OCI-LY1 (cell line): ENCODE measurements around the gene MKRN2.

Source experiments
- H2AFZ ChIP-seq: fragments of 200-600 bp; sonication (generic), shearing (Covaris generic); 2 replicates; pipeline ENCODE4 v1.6.0; 2014; ENCODE audit warnings: antibody characterized with exemption, mild to moderate bottlenecking, low read length
- H3F3A ChIP-seq: fragments of 200-600 bp; sonication (generic), shearing (Covaris generic); 2 replicates; pipeline ENCODE4 v1.6.0; 2014; ENCODE audit warnings: mild to moderate bottlenecking, antibody characterized with exemption, low read length, moderate library complexity; ENCODE audit not compliant: insufficient read depth
- H3K27ac ChIP-seq: fragments of 200-600 bp; sonication (generic); 2 replicates; pipeline ENCODE4 v1.5.1; 2014; ENCODE audit warnings: low read length, mixed run types, mild to moderate bottlenecking, low read depth; ENCODE audit not compliant: poor library complexity, severe bottlenecking
- H3K27me3 ChIP-seq: fragments of 200-600 bp; sonication (generic); 2 replicates; pipeline ENCODE4 v1.6.0; 2014; ENCODE audit warnings: antibody characterized with exemption, mild to moderate bottlenecking, low read length, moderate library complexity; ENCODE audit not compliant: insufficient read depth
- H3K36me3 ChIP-seq: fragments of 200-600 bp; sonication (generic); 2 replicates; pipeline ENCODE4 v1.6.1; 2014; ENCODE audit warnings: mild to moderate bottlenecking, antibody characterized with exemption, low read length, moderate library complexity, mixed read lengths; ENCODE audit not compliant: insufficient read depth
- H3K4me1 ChIP-seq: fragments of 200-600 bp; sonication (generic); 2 replicates; pipeline ENCODE4 v1.5.1; 2014; ENCODE audit warnings: mild to moderate bottlenecking, low read length, moderate library complexity; ENCODE audit not compliant: insufficient read depth, severe bottlenecking
- H3K4me2 ChIP-seq: fragments of 200-600 bp; sonication (generic), shearing (Covaris generic); 2 replicates; pipeline ENCODE4 v1.6.1; 2014; ENCODE audit warnings: low read length
- H3K4me3 ChIP-seq: fragments of 200-600 bp; sonication (generic); 2 replicates; pipeline ENCODE4 v1.5.1; 2014; ENCODE audit warnings: low read length, low read depth, mild to moderate bottlenecking, mixed read lengths; ENCODE audit not compliant: poor library complexity, severe bottlenecking
- H3K79me2 ChIP-seq: fragments of 200-600 bp; shearing (Covaris generic); 2 replicates; pipeline ENCODE4 v1.6.1; 2016; ENCODE audit warnings: mixed run types, low read length, mixed read lengths; ENCODE audit not compliant: insufficient read depth
- H3K9ac ChIP-seq: fragments of 200-600 bp; sonication (generic), shearing (Covaris generic); 2 replicates; pipeline ENCODE4 v1.6.1; 2014; ENCODE audit warnings: mild to moderate bottlenecking, low read length, mixed read lengths
- H3K9me2 ChIP-seq: fragments of 200-600 bp; sonication (generic), shearing (Covaris generic); 2 replicates; pipeline ENCODE4 v1.6.1; 2014; ENCODE audit warnings: low read depth, mild to moderate bottlenecking, low read length, mixed read lengths
- H3K9me3 ChIP-seq: fragments of 200-600 bp; shearing (Covaris generic); 2 replicates; pipeline ENCODE4 v1.6.1; 2014; ENCODE audit warnings: low read length, mixed read lengths
- H4K20me1 ChIP-seq: fragments of 200-600 bp; sonication (generic), shearing (Covaris generic); 2 replicates; pipeline ENCODE4 v1.6.0; 2016; ENCODE audit warnings: mild to moderate bottlenecking, low read length; ENCODE audit not compliant: insufficient read depth
- EZH2 ChIP-seq: fragments of 200-600 bp; sonication (generic), shearing (Covaris generic); IDR thresholded peaks from 2 replicates; pipeline ENCODE4 v1.8.0; 2017; ENCODE audit warnings: borderline replicate concordance, mixed run types, mild to moderate bottlenecking, antibody characterized with exemption, low read length, moderate library complexity, mixed read lengths
- TF ChIP-seq, protein P1 (sequence below): fragments of 200-600 bp; sonication (generic), shearing (Covaris generic); IDR thresholded peaks from 2 replicates; pipeline ENCODE4 v1.5.1; 2017; ENCODE audit warnings: mild to moderate bottlenecking, antibody characterized with exemption, low read length, moderate library complexity, mixed read lengths

Gene MKRN2

GRCh38 chr3:12585181-12585580 is 28.3 kb downstream of the MKRN2 start:
- H2AFZ ChIP-seq = no peak overlapping the region
- H4K20me1 ChIP-seq = no peaks in the 10 kb centered on the region
- H3K27me3 ChIP-seq = no peaks in the 10 kb centered on the region
- no peaks in the 10 kb centered on the region for H3K4me1 ChIP-seq
- no peak overlapping the region for H3K27ac ChIP-seq
- H3K4me3 ChIP-seq = no peak overlapping the region
- no peak overlapping the region for H3K9ac ChIP-seq
- no peaks in the 10 kb centered on the region for H3K9me3 ChIP-seq
- peaks cover 90% of the 10 kb centered on the region for H3K36me3 ChIP-seq
- no peak overlapping the region for H3K4me2 ChIP-seq
- no peaks in the 10 kb centered on the region for H3F3A ChIP-seq
- H3K9me2 ChIP-seq = no peaks in the 10 kb centered on the region
- H3K79me2 ChIP-seq = no peaks in the 10 kb centered on the region
- TF ChIP-seq, protein P1, sequence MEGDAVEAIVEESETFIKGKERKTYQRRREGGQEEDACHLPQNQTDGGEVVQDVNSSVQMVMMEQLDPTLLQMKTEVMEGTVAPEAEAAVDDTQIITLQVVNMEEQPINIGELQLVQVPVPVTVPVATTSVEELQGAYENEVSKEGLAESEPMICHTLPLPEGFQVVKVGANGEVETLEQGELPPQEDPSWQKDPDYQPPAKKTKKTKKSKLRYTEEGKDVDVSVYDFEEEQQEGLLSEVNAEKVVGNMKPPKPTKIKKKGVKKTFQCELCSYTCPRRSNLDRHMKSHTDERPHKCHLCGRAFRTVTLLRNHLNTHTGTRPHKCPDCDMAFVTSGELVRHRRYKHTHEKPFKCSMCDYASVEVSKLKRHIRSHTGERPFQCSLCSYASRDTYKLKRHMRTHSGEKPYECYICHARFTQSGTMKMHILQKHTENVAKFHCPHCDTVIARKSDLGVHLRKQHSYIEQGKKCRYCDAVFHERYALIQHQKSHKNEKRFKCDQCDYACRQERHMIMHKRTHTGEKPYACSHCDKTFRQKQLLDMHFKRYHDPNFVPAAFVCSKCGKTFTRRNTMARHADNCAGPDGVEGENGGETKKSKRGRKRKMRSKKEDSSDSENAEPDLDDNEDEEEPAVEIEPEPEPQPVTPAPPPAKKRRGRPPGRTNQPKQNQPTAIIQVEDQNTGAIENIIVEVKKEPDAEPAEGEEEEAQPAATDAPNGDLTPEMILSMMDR = no peak
- no peak for TF ChIP-seq EZH2

- Histone ChIP-seq H4K20me1 (no peaks in the 10 kb centered on the region), H3K9ac (no peak overlapping the region), H3K36me3 (peaks cover 93% of the 10 kb centered on the region), H3K4me3 (no peak overlapping the region), H3K79me2 (no peaks in the 10 kb centered on the region), H3K9me2 (no peaks in the 10 kb centered on the region), H3K9me3 (no peaks in the 10 kb centered on the region), H3K27me3 (no peaks in the 10 kb centered on the region), H3K4me1 (no peaks in the 10 kb centered on the region), H2AFZ (no peak overlapping the region), H3F3A (no peaks in the 10 kb centered on the region), H3K4me2 (no peak overlapping the region), H3K27ac (no peak overlapping the region)
- TF ChIP-seq, protein P1 = no peak
- TF ChIP-seq EZH2 = no peak
Measured at GRCh38 chr3:12585970-12586369, 29.1 kb downstream of the MKRN2 start.

GRCh38 chr3:12586403-12586802 is 29.5 kb downstream of the MKRN2 start:
- no peaks in the 10 kb centered on the region for H3F3A ChIP-seq
- no peaks in the 10 kb centered on the region for H3K27me3 ChIP-seq
- H3K9me3 ChIP-seq = no peaks in the 10 kb centered on the region
- H3K4me3 ChIP-seq = no peak overlapping the region
- no peak overlapping the region for H2AFZ ChIP-seq
- no peak overlapping the region for H3K4me2 ChIP-seq
- H3K36me3 ChIP-seq = peaks cover 94% of the 10 kb centered on the region
- no peaks in the 10 kb centered on the region for H3K79me2 ChIP-seq
- H3K4me1 ChIP-seq = no peaks in the 10 kb centered on the region
- H3K9me2 ChIP-seq = no peaks in the 10 kb centered on the region
- H3K27ac ChIP-seq = no peak overlapping the region
- H3K9ac ChIP-seq = no peak overlapping the region
- no peaks in the 10 kb centered on the region for H4K20me1 ChIP-seq
- TF ChIP-seq, protein P1 = no peak
- TF ChIP-seq EZH2 = no peak
